Umbilical cord (tissue), 2 donors: ENCODE results near the gene SLC43A2. TPM values are rescaled to one million over a fixed set of nuclear protein-coding genes. Genes with fewer than 3 reads are reported as not detected.

Experiments used
- DNase-seq: peaks from one replicate; pipeline ENCODE4 v3.0.0-alpha.2; 2015; ENCODE audit warnings: low spot score
- total RNA-seq: library from RNA; depleted of rRNA; stranded (reverse); fragments of >200 nt; gene quantifications from one replicate; pipeline ENCODE4 v1.2.3, GENCODE V29; 2014; ENCODE audit warnings: low replicate concordance; ENCODE audit not compliant: insufficient read depth

SLC43A2 gene
- total RNA-seq, 1 donor from 2014 or later = 11.6 TPM

DNA sequence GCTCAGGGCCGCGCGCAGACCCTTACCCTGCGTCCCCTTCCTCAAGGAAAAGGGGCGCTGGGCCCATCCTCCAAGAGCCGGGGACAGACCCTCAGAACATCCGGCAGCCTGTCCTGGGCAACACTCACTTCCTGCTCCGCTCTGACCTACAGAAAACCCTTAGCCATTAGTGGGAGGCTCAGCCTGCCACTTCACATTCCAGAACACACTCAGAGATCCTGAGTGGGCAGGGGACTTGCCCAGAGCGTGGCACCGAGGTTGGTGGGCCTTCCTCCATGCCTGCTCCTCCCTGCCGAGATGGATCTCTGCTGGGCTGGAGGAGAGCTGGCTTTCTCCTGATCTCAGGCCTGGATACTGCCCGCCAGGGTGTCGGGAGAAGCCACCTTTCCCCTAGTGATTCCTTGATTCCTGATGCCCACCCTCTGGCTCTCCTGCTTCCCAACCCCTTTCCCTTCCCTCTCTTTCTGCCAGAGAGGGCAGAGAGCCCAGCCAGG, 15.4 kb upstream of the SLC43A2 start:
- no peak for DNase-seq

DNA sequence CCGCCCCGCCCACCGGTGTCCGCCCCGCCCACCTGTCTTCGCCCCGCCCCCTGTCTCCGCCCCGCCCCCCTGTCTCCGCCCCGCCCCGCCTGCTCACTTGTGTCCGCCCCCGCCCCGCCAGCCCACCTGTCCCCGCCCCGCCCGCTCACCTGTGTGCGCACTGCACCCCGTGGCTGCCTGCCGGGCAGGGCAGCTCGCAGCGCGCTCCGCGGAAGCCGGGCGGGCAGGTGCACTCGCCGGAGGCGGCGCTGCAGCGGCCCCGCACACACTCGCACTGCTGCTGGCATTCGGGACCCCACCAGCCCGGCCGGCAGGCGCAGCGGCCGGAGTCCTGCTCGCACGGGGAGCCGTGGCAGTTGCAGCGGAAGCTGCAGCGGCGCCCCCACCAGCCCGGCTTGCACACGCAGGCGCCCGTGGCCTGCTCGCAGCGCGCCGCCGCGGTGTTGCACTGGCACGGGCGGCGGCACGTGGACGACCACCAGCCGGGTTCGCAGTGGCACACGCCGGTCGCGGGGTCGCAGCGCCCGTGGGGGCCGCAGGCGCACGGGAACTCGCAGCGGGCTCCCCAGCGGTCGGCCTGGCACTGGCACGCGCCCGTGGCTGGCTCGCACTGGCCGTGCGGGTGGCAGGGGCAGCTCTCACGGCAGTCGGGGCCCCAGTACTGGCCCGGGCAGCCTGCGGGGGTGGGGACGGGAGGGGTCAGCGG, 14.8 kb upstream of the SLC43A2 start:
- DNase-seq = no peak

DNA sequence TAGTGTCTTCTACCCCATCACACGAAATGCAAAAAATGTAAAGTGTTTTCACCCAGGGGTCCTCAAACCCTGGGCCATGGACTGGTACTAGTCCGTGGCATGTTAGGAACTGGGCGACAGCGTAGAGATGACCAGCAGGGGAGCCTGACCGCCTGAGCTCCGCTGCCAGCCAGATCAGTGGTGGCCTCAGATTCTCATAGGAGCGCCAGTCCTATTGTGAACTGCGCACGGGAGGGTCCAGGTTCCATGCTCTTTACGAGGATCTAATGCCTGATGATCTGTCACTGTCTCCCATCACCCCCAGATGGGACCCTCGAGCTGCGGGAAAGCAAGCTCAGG, 12.4 kb upstream of the SLC43A2 start:
- DNase-seq = no peak

DNA sequence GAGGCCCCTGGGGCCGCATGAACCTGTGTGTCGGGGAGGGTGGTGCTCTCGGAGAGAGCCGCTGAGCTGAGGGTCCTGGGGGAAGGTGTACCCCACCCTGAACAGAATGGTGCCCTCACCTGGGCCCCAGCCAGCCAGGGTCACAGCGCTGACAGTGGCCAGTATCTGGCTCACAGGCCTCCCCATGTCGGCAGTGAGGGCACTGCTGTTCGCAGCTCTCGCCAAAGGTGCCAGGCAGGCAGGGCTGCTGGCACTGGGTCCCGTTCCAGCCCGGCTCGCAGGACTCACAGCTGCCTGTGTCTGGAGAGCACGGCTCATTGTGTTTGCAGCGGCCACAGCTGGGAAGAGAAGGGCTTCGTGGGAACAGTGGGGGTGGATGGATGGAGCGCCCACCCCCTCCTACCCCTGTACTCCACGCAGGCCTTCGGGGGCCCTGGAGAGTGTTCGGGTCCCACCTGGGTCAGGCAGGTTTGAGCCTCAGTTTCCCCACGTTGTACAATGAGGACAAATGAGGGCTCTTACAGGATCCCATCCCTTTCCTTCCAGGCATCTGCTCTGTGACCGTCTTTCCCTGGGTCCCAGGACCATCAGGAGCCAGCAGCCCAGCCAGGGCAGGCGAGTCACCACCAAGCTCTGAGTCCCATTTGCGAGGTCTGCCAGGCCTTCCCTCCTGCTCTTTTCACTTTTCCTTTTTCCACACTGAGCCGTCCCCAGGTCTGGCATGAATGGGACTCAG, 11.9 kb upstream of the SLC43A2 start:
- no peak for DNase-seq

DNA sequence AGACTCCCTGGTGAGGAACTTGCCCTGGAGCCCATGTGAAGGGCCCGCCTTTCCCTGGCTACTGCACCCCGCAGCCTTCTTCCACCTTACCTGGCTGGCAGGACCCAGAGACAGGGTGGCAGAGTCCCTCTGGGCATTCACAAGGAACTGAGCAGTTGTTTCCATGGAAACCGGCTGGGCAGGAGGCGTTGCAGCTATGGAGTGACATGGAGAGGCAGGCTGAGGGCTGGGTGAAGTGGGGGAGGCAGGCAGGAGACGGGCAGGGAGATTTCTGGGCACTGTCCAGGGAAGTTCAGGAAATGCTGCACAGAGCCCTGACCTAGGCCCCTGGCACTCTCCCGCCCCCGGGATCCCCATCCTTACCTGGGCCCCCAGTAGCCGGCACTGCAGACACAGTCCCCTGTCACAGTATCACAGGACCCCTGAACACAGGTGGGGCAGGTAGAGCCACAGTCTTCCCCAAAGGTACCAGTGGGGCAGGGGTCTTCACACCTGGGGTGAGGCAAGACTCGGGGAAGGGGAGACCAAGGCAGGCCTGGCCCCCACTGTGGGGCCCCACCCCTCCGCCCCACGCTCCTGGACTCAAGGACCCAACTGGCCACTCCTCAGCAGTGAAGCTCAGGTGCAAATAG, 11.0 kb upstream of the SLC43A2 start:
- DNase-seq = no peak

DNA sequence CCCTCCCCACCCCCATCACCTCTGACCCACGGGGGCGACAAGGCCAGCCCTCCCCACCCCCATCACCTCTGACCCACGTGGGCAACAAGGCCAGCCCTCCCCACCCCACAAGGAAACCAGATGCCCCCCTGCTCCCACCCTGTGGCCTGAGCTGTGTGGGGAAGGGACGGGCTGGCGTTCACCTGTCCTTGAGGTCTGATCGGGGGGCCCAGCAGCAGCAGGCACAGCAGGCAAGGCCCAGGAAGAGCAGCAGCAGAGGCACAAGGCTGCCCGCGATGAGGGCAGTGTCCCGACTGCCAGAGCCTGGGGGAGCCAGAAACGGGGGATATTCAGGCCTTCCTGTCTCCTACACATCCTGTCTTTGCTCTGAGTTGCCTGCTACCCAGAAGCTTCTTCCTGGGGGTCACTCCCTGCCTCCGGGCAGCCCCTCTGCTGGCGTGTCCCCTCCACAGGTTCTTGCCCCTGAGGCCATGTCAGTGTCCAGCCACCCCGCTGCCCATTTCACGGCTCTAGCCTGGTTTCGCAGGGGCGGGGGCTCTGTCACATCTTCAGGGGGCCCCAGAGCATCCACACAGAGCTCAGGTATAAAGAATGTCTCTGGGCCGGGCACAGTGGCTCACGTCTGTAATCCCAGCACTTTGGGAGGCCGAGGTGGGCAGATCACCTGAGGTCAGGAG, 10.1 kb upstream of the SLC43A2 start:
- no peak for DNase-seq

DNA sequence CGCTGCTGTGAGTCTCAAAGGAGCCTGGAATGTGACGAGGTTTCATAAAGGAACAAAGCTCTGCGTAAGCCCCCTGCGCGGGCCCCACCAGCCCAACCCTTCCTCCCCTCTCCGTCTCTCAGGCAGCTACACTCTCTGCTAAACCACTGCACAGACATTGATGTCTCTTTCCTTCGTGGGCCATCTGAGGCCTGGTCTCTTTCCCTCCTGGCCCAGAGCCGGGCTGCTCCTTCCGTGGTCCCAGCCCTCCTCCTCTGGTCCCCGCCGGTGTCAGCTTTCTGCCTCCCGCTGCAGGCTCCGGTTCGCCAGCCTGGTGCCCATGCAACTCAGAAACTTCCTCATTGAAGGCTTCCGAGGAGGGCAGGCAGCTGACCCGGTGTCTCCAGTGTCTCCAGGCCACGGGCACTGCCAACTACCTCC, 9.5 kb upstream of the SLC43A2 start:
- DNase-seq = no peak

DNA sequence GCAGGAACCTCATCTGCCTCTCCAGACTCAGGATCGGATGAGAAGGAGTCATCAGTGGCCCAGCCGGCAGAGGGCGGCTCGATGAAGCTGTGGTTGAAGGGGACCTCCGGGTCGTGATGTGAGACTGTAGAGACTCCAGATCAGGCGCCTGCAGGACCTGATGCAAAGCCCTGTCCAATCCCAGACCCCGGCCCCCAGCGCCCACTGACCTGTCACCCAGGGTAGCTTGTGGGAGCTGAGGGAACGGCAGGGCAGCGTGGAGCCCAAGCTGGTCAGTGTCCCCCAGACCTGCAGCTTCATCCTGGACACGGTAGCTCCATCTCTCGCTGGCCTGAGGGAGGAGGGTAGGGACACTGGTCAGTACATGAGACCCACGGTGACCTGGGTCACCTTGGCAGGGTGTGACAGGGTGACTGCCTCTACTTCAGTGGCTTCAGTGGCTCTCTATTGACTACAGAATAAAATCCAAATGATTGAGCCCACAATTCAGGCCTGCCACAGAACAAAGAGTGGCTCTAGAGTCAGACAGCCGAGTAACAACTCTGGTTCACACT, 8.2 kb upstream of the SLC43A2 start:
- no peak for DNase-seq

DNA sequence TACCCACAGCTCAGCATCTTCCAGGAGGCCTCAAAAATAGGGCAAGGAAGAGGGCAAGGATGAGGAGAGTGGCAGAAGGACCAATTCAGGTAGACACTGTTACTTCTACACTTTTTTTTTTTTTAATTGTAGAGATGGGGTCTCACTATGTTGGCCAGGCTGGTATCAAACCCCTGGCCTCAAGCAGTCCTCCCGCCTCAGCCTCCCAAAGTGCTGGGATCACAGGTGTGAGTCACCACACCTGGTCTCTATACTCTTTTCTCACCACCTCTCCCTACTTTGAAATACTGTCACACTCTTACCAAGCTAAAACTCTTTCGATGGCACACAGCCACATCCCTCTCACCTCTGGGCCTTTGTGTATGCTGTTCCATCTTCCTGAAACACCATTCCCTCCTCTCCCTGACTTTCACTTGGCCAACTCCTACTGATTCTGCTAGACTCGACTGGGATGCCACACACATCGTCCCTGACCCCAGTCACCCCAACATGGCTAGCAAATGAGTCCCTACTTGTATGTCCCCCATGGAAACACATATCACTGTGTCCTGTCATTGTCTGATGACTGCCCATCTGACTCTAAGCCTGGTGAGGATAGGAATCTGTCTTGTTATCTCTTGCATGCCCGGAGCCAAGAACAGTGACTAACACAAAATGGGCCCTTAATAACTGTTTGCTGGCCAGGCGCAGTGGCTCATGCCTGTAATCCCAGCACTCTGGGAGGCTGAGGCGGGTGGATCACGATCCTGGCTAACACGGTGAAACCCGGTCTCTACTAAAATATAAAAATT, 7.2 kb upstream of the SLC43A2 start:
- DNase-seq = no peak

DNA sequence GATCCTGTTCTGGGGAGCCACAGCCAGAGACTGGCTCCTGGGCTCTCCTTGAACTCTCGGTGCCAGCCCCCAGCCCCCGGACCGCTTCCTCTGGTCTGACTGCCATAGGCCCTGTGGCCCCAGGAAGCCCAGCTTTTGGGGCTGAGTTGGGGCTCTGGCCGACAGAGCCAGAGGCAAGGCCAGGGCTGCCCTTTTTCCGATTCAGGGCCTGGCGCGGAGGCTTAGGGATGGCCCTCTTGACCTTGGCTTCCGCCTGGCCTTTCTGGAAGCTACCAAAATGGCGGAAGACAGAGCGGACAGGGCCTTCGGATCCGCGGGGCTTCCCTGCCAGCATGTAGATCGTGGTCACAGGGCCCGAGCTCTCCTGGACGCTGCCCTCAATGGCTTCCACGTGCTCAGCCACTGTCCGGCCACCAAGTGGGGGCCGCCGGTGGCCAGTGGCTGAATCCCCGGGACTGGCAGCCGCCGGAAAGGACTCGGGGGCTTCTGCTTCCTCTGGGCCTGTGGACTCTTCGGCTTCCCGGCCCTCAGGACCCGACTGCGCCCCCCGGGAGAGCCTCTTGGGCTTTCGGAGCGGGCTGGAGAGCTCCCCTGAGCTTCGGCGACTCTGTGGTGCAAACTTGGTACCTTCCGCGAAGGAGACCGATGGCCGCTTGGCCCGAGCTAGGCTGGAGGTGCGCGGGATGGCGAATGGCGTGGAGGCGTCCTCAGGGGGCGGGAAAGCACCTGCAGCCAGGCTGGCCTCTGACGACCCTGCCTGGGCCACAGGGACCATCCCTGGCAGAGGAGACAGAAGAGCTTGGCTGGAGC, 6.4 kb upstream of the SLC43A2 start:
- DNase-seq = no peak

DNA sequence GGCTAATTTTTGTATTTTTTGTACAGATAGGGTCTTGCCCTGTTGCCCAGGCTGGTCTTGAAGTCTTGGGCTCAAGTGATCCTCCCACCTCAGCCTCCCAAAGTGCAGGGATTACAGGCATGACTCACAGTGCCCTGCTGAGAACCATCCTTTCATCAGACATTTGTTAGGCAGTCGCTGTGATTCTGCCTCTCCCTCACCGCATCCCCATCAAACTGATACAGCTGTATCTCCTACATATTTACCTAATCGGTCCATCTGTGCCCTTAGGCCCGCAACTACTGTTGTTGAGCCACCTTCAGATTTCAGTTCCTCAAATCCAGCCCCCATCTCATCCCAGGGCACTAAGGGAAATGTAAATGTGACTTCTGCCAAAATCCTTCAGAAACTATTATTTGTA, 2.0 kb upstream of the SLC43A2 start:
- no peak for DNase-seq

DNA sequence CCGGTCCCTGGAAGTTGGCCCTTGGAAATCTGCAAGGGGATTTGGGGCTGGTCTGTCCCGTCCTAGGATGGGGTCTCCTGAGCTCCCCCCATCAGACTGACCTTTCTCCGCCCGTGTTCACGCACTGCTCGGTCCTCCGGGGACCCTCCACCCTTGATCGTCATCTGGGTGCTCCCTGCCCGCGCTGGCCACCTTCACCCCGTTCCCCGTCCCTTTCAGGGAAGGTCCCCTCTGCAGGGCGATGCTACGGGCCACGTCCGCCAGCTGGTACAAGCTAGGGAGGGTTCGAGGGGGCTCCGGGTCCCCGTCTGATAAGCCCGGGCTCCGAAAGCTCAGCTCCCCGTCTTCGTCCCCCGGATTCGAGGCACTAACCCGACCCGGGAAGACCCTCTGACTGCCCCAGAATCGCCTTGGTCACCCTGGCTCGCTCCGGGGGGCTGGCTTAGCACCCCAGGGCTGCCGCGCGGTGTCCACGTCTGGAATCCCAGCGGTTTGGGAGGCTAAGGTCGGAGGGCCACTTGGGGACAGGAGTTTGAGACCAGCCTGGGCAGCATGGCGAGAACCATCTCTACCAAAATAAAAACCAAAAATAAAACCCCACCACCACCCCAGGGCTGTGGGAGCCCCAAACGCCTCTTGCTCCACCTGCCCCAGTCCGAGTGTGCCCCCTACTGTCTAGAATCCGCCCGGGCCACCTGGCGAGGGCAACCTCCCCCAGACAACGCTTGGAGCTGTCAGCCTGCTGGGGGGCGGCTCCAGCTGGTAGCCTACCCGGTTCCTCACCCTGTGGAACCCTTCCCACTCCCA, 1.1 kb upstream of the SLC43A2 start:
- DNase-seq = no peak

DNA sequence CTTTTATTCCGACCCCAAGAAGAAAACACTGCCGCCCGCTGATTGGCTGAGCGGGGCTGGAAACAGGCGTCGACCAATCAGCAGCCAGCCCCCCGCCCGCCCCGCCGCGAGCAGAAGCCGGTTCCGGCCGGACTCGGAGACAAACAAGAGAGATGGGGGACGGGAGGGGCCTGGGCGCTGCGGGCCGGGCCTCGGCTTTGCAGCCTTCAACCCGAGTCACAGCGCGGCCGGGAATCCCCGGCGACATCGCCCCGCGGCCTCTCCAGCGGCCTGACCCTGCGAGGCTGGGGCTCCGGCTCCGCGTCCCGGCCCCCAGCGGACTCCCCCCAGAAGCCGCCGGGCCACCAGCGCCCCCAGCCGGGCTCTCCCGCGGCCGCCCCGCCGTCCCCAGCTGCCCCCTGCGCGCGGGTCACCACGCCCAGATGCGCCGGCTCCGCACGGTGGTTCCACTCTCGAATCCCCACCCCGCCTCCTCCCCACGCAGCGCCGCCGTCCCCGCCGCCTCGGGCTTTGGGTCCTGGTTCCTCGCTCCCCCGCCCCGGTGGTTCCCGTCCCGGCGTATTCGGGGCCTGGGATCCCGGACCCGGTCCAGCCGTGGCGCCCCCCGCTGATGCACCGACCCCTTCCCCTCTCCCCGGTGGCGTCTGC, 346 bp upstream of the SLC43A2 start:
- DNase-seq = peak; percentile 96

DNA sequence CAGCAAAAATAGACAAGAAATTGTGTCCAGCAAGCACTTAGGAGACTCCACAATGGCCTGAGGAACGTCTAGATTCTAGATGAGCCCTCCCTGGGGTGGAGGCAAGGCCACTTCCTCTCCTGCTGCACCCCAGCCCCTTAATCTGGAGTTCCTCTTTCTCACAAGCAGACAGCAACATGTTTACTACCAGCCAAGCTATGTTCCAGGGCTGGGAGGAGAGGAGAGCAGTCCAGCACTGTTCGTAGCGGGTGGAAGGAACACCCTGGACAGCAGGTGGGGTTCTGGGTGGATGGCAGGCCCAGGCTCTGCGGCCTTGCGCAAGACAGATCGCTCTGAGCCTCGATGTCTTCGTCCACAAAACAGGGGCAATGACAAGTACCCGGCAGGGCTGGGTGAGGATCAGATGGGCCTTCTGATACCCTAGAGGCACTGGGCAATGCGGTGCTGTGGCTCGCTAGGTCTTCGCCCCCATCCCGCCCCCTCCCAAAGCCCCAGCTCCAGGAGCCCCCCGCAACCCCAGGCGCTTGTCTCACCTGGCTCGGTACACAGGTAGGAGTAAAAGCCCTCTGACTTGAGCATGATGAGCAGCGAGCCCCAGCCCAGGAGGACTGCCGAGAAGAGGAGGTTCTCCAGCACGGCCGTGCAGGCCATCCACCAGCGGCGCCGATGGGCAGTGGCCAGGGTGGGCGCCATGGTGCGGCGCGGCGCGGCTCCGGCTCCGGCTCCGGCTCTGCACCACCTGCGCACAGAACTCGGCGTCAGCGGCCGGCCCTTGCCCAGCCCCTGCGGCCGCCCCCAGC, 1.3 kb downstream of the SLC43A2 start:
- DNase-seq = peak; percentile 52

DNA sequence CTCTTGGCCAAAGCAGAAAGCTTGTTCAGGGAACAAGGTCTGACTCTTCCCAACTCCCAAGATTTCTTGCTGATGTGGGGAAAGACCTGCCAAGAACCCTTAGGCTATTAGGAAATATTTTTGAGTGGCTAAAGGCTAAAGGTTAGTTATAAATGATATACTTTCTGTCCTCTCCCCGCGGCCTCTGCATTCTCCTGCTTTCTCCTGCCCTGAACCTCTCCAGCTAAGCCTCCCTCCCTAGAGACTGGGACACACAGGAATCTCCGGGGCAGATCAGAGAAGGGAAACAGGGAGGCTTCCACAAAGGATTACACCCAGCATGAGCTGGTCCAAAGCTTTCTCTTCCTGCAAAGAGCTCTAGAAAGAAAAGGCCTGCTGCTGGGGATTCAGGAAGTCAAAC, 2.3 kb downstream of the SLC43A2 start:
- DNase-seq = no peak

DNA sequence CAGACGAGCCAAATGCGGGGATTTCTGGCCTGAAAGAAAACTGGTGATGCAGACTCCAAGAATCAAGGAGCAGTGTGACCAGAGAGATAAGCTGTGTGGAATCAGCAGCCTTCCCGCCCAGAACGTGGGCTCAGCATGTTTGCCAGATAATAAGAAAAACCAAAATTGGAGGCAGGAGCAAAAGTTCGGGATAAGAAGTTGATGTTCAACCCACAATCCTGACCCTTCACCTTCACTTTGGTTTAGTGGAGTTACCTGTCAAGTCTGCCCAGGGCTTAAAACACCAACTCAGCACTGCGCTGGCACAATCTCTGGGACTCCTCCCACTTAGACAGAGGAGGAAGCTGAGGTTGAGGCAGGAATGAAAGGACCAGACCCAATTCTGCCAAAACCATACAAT, 3.1 kb downstream of the SLC43A2 start:
- no peak for DNase-seq

DNA sequence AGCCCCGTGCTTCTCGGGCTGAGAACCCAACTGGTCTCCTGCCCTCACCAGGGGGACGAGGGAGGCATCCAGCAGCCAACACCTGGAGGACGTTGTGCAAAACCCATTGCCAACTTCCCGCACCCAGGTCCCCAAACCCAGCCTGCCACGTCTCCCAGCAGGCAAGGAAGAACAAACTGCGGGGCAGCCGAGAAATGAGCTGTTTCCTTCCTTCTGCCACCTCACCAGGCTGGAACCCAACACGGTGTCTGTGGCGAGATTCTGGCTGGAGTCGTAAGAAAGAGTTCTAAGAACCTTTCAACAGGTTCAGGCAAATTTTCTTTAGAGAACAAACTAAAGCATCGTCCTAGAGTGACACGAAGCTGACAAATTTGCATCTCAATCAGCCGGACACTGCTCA, 3.6 kb downstream of the SLC43A2 start:
- DNase-seq = no peak

DNA sequence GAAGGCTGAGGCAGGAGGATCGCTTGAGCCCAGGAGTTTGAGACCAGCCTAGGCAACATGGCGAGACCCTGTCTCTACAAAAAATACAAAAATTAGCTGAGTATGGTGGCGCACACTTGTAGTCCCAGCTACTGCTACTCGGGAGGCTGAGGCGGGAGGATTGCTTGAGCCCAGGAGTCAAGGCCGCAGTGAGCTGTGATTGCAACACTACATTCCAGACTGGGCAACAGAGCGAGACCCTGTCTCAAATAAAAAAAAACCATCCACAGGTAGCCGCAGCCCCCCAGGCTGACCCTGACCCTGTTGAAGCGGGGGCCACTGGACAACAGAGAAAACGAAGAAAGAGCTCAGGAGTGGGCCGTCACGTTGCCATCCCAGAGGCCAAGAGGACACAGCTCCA, 4.0 kb downstream of the SLC43A2 start:
- no peak for DNase-seq
